WTC11 (cell line): ENCODE measurements around the gene TNRC6C. TPM values are rescaled to one million over a fixed set of nuclear protein-coding genes. Genes with fewer than 3 reads are reported as not detected.

ENCODE experiments used
- ATAC-seq: fragments of 200-7000 bp; cut with Tn5 transposase; 2 replicates; pipeline ENCODE4 v1.10.0; 2021; ENCODE audit warnings: mild to moderate bottlenecking, moderate library complexity
- CTCF ChIA-PET: fragments of 300-600 bp; sonication (Branson Sonifier 250); formaldehyde crosslinking; loops from one replicate; lab custom pipeline; 2021; ENCODE audit warnings: antibody characterized with exemption; lab: Charles Lee
- POLR2A ChIA-PET: fragments of 350-600 bp; sonication (Branson Sonifier 250); formaldehyde crosslinking; loops from one replicate; lab custom pipeline; 2021; ENCODE audit warnings: antibody characterized with exemption; lab: Charles Lee
- DNase-seq: peaks from one replicate; pipeline ENCODE4 v3.0.0; 2021; ENCODE audit warnings: low spot score
- H3K27ac Mint-ChIP-seq: 2 replicates; pipeline ENCODE4 v1.8.0; 2021; ENCODE audit warnings: mixed read lengths
- H3K27me3 Mint-ChIP-seq: 2 replicates; pipeline ENCODE4 v1.8.0; 2021; ENCODE audit warnings: low read depth, mild to moderate bottlenecking, moderate library complexity, mixed read lengths
- H3K36me3 Mint-ChIP-seq: 2 replicates; pipeline ENCODE4 v1.8.0; 2021; ENCODE audit warnings: mixed read lengths
- H3K4me1 Mint-ChIP-seq: 2 replicates; pipeline ENCODE4 v1.8.0; 2022; ENCODE audit warnings: mixed read lengths
- H3K4me3 Mint-ChIP-seq: 2 replicates; pipeline ENCODE4 v1.8.0; 2021; ENCODE audit warnings: mild to moderate bottlenecking, moderate library complexity, mixed read lengths
- H3K9me3 Mint-ChIP-seq: 2 replicates; pipeline ENCODE4 v1.8.0; 2021; ENCODE audit warnings: mixed read lengths
- AFF4 ChIP-seq: sonication (generic); formaldehyde crosslinking; IDR thresholded peaks from 2 replicates; pipeline ENCODE4 v1.8.1; 2023; ENCODE audit warnings: mild to moderate bottlenecking, missing genetic modification reagents, borderline replicate concordance
- AR ChIP-seq: fragments of 250-450 bp; sonication (Bioruptor Pico); IDR thresholded peaks from 2 replicates; pipeline ENCODE4 v1.9.0; 2021; ENCODE audit warnings: mild to moderate bottlenecking
- ARID4B ChIP-seq: sonication (generic); formaldehyde crosslinking; IDR thresholded peaks from 2 replicates; pipeline ENCODE4 v1.8.0; 2023; ENCODE audit warnings: missing genetic modification reagents, mild to moderate bottlenecking, borderline replicate concordance
- EMX1 ChIP-seq: fragments of 250-450 bp; sonication (Bioruptor Pico); IDR thresholded peaks from 2 replicates; pipeline ENCODE4 v1.8.0; 2021; ENCODE audit warnings: mild to moderate bottlenecking
- FOXP4 ChIP-seq: sonication (generic); formaldehyde crosslinking; IDR thresholded peaks from 2 replicates; pipeline ENCODE4 v1.8.0; 2022; ENCODE audit warnings: mild to moderate bottlenecking, missing genetic modification reagents
- IRF2 ChIP-seq: sonication (generic); formaldehyde crosslinking; IDR thresholded peaks from 2 replicates; pipeline ENCODE4 v1.8.0; 2022; ENCODE audit warnings: low read depth, missing genetic modification reagents, borderline replicate concordance
- KAT7 ChIP-seq: sonication (generic); formaldehyde crosslinking; IDR thresholded peaks from 2 replicates; pipeline ENCODE4 v1.8.1; 2023; ENCODE audit warnings: missing genetic modification reagents, mild to moderate bottlenecking, borderline replicate concordance
- MXD4 ChIP-seq: fragments of 250-450 bp; sonication (Bioruptor Pico); IDR thresholded peaks from 2 replicates; pipeline ENCODE4 v1.8.0; 2021; ENCODE audit warnings: mild to moderate bottlenecking, moderate library complexity, borderline replicate concordance
- PRRX2 ChIP-seq: fragments of 250-450 bp; sonication (Bioruptor Pico); IDR thresholded peaks from 2 replicates; pipeline ENCODE4 v1.8.0; 2021; ENCODE audit warnings: mild to moderate bottlenecking
- SMAD4 ChIP-seq: sonication (generic); formaldehyde crosslinking; IDR thresholded peaks from 2 replicates; pipeline ENCODE4 v1.8.0; 2022; ENCODE audit warnings: mild to moderate bottlenecking, missing genetic modification reagents
- SOX15 ChIP-seq: fragments of 250-450 bp; sonication (Bioruptor Pico); IDR thresholded peaks from 2 replicates; pipeline ENCODE4 v1.9.0; 2021; ENCODE audit warnings: mild to moderate bottlenecking
- TCF7 ChIP-seq: sonication (generic); formaldehyde crosslinking; IDR thresholded peaks from 2 replicates; pipeline ENCODE4 v1.8.0; 2022; ENCODE audit warnings: mild to moderate bottlenecking, low read depth, missing genetic modification reagents, moderate library complexity
- USF2 ChIP-seq: sonication (generic); formaldehyde crosslinking; IDR thresholded peaks from 2 replicates; pipeline ENCODE4 v1.8.1; 2023; ENCODE audit warnings: mild to moderate bottlenecking, missing genetic modification reagents, moderate library complexity
- ZBTB43 ChIP-seq: sonication (generic); formaldehyde crosslinking; IDR thresholded peaks from 2 replicates; pipeline ENCODE4 v1.8.1; 2023; ENCODE audit warnings: mild to moderate bottlenecking, missing genetic modification reagents
- ZNF219 ChIP-seq: sonication (generic); formaldehyde crosslinking; IDR thresholded peaks from 2 replicates; pipeline ENCODE4 v1.8.0; 2023; ENCODE audit warnings: missing genetic modification reagents, mild to moderate bottlenecking, borderline replicate concordance
- ZNF317 ChIP-seq: sonication (generic); formaldehyde crosslinking; IDR thresholded peaks from 2 replicates; pipeline ENCODE4 v1.8.1; 2023; ENCODE audit warnings: low read depth, mild to moderate bottlenecking, moderate library complexity, missing genetic modification reagents, borderline replicate concordance
- total RNA-seq: library from RNA; stranded (reverse); gene quantifications from 3 replicates; pipeline ENCODE4 v1.2.3, GENCODE V29; 2021

The TNRC6C gene
- total RNA-seq, 1 experiment from 2014 or later = 52.3 TPM

- TF ChIP-seq AFF4 (CRISPR knock-in tag) = no peak
- no peak for TF ChIP-seq EMX1 (CRISPR knock-in tag)
- TF ChIP-seq FOXP4 (CRISPR knock-in tag) = no peak
- TF ChIP-seq MXD4 = no peak
- TF ChIP-seq ARID4B = no peak
- TF ChIP-seq KAT7 (CRISPR knock-in tag) = no peak
- no peak for TF ChIP-seq PRRX2 (CRISPR knock-in tag)
- TF ChIP-seq USF2 (CRISPR knock-in tag) = no peak
- TF ChIP-seq SMAD4 = no peak
- TF ChIP-seq IRF2 (CRISPR knock-in tag) = no peak
- no peak for TF ChIP-seq SOX15 (CRISPR knock-in tag)
- H3K27ac Mint-ChIP-seq = no peak overlapping the region
- no peak overlapping the region for H3K4me3 Mint-ChIP-seq
- H3K4me1 Mint-ChIP-seq = no peaks in the 10 kb centered on the region
- ChIA-PET CTCF (interaction anchor here (0.9 to 1.6 kb wide), 2 partner anchors 12 to 54 kb away, joined by 3 to 8 read pairs; no protein-coding TSS in a partner anchor), POLR2A (no interaction called here)
- H3K27me3 Mint-ChIP-seq = no peaks in the 10 kb centered on the region
- no peak for ATAC-seq
- DNase-seq = no peak
- peaks cover 83% of the 10 kb centered on the region for H3K36me3 Mint-ChIP-seq
- H3K9me3 Mint-ChIP-seq = no peaks in the 10 kb centered on the region
These were observed 114.5 kb downstream of the TNRC6C start for GRCh38 chr17:78072961-78073360.

GRCh38 chr17:78075011-78075410 lies 116.5 kb downstream of the TNRC6C start:
- peaks cover 83% of the 10 kb centered on the region for H3K36me3 Mint-ChIP-seq
- DNase-seq (no peak), ATAC-seq (no peak)
- H3K27ac Mint-ChIP-seq = no peak overlapping the region
- H3K4me3 Mint-ChIP-seq = no peak overlapping the region
- H3K4me1 Mint-ChIP-seq = no peaks in the 10 kb centered on the region
- CTCF ChIA-PET = no interaction called here
- POLR2A ChIA-PET = no interaction called here
- H3K27me3 Mint-ChIP-seq = no peaks in the 10 kb centered on the region
- no peaks in the 10 kb centered on the region for H3K9me3 Mint-ChIP-seq
- TF ChIP-seq ZNF317 (no peak), ZBTB43 (CRISPR knock-in tag) (no peak), TCF7 (no peak), ZNF219 (no peak), AFF4 (CRISPR knock-in tag) (no peak), AR (CRISPR knock-in tag) (no peak)
